HG03108 (cell line): ENCODE results near the gene ECI1.

Experiments
- ATAC-seq: cut with Tn5 transposase; IDR thresholded peaks from one replicate; pipeline ENCODE4 v1.9.1; 2021; ENCODE audit warnings: moderate library complexity; ENCODE audit not compliant: unreplicated experiment

The ECI1 gene

DNA sequence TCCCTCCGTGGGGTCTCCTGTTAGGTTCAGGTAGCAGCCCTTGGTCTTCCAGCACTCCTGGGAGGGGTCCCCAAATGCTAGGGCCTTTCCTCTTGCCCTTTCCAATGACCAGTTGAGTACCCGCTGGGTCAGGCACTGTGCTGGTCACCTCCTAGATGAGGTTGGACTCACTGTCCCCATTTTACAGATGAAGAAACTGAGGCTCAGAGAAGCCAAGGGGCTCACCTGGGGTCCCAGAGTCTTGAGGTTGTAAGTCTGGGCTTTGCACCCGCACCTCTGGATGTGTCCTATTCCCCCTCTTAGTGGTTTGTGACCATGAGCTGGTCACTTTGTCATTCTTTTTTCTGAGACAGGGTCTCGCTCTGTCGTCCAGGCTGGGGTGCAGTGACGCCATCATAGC is 53.6 kb downstream of the ECI1 start:
- ATAC-seq, result no peak

DNA sequence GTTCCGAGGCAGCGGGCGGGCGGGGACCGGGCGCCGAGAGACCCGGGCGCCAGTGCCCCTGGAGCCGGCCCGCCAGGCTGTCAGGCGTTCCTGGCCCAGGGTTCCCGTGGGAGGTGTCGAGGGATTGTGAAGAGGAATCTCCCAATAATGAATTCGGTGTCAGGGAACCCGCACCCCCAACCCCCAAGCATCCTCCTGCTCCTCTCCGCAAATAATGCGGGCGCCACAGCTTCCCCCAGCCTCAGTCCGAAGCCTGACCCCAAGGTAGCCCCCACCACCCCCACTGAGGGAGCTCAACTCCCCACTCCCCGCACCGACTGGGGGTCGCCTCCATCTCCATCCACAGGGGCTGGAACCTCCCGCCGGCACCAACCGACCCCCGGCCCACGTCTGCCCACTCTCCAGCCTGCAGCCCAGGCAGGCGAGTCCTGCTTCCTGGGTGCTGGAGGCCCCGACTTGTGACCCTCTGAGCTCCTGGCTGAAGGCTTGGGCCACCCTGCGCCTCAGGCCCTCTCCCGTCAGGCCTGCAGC is 54.3 kb downstream of the ECI1 start:
- no peak for ATAC-seq

DNA sequence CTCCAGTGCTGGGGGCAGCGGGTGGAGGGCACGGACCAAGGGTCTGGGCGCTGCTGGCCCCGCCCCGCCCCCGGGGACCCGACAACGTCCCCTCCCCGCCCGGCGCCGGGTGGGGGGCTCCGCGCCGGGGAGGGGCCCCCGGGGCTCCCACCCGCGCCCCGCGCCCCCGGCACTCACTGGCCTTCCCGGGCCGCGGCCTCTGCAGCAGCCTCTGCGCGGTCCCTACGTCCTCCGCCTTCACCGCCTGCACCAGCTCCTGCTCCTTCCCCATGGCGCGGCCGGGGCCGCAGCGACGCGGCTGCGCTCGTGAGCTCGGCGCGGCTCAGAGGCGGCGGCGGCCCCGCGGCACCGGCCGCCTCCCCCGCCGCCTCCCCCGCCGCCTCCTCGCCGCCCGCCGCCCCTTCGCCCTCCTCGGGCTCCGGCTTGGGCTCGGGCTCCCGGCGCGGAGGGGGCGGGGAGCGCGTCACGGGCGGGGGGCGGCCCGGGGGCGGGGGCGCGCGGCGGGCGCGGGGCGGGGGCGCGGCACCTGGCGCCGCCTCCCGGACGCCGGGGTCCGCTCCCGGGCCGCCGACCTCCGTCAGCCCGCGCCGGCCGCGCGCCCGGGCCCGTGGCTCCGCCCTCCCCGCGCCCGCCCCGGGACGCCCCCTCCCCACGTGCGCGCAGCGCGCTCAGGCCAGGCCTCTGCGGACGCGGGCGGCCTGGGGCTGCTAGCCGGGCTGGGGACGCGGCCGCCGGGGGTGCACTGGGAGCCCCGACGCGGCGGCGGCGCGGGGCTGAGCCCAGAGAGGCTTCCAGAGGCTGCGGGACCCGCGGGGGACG is 55.0 kb downstream of the ECI1 start, which contains the start of gene CASKIN1:
CASKIN1 (minus strand) TSS at position 444 of the 819 bp plus-strand sequence; CDS start at position 271, 173 bp downstream.
- no peak for ATAC-seq

DNA sequence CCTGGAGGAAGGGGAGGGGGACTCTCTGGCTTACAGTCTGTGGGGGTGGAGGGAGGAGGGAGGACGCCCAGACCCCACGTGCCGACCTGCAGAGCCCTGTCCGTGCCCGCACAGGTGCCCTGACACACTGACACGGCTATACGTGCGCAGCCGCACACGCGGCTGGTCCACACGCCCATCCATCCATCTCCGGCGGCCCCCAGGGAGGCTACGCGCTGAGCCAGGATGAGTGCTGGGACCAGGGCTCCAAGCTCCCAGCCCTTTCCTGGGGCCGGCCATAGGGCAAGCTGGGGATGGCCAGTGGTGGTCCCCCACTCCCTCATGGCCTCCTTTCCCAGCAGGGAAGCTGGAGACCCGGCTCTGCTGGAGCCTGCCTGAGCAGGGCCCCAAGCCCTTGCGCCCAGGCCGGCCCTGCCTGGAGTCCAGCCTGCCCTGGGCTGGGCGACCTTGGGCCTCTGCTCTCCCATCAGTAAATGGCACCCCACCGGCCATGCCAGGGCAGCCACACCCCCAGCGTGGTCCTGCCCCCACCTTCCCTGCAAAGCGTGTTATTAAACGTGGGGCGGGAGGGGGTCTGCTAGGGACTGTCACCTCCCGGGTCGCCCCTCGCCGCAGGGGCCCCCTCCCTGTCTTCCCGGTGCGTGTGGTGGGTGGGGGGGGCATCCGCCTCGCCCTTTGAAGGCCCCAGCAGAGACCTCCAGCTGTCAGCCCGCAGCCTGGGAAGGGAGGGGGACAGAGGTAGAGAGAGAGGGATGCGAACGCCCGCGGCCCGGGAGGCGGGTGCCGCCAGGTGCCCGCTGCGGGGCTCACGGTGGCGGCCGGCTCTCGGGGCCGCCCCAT is 55.8 kb downstream of the ECI1 start:
- no peak for ATAC-seq

DNA sequence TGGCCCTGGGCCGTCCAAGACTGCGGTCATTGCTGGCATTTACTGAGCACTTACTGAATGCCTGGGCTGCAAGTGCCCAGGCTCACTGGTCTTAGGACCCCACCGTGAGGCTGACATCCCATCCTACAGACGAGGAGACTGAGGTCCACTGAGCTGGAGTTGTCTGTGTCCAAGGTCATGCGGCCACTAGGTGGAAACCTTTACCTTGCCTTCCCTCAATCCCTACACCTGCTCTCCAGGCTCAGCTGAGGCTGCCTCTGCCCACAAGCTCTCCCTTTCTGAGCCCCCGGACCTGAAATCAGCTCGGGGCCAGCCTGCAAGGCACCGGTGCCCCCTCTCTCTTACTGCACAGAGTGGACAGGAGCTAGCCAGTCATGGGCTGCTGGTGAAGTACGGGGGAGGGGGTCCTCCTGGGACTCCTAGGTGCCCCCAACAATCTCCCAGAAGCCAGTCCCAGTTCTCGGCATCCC is 56.5 kb downstream of the ECI1 start:
- no peak for ATAC-seq

DNA sequence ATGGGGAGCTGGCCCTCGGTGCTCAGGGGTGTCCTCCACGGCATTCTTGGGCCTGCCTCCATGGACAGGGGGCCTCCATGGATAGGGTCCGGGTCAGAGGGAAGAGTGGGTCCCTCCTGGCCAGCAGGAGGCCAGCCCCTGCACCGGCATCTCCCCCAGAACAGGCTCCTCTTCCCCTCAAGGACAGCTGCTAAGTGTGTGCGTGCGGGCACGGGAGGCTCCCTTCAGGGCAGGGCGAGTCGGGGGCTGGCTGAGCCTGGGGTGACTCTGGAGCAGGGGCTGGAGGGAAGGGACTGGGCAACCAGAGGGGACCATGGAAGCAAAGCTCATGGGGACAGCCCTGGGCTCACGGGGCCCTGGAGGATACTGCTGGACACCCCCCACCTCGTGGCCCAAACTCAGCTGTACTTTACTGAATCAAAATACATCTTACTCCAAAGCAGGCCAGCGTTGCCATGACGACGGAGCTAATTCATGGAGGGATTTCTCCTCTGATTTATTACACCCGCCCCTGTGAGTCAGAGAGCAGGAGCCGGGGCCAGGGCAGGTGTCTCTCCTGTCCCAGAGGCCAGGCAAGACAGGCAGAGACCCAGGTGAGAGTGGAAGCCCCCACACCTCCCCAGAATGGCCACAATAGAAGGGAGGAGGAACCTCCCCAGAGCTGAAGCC is 57.1 kb downstream of the ECI1 start:
- ATAC-seq, result no peak

DNA sequence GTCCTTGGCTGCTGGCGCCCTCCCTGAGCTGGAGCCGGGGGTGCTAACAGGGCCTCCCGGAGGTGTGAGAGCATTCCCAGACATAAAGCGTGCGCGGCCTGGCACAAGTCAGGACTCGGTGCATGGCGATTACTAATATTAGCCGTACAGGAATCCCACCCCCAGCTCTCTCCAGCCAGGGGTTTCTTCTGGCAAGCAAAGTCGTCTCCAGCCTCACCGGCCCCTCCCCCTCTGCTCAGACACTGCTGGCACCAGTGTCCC is 60.0 kb downstream of the ECI1 start:
- ATAC-seq, result no peak

DNA sequence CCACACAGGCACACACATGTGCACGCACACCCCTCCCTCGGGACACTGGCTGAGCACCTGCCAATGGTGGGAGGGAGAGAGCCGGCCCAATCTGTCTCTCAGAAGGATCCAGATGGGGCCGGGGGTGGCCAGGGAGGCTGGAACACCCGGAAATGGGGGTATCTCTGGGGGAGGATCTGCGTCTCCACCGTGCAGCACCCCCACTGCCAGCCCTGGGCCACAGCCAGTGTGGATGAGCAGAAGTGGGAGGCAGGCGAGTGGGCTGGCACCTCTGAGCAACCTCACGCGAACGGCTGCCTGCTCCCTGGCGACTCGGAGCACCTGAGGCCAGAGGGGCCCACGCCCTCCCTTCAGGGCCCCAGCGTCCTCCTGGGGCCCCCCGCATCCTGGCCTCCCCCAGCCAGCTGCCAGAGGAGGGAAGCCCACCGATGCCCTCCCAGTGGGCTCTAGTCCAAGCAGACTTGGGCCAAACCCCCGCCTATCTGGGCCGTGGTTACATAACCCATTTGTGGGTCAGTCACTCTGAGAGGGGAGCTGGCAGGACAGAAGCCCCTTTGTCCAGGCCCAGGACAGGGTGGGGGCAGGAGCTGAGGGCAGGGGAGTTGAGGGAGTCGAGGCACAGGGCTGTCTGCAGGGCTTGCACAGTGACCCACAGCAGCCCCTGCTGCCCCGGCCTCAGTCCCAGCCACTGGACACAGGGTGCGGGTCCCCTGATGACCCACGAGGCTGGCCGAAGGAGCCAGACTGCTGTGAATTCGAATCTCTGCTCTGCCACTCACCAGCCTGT is 60.5 kb downstream of the ECI1 start:
- ATAC-seq, result no peak

DNA sequence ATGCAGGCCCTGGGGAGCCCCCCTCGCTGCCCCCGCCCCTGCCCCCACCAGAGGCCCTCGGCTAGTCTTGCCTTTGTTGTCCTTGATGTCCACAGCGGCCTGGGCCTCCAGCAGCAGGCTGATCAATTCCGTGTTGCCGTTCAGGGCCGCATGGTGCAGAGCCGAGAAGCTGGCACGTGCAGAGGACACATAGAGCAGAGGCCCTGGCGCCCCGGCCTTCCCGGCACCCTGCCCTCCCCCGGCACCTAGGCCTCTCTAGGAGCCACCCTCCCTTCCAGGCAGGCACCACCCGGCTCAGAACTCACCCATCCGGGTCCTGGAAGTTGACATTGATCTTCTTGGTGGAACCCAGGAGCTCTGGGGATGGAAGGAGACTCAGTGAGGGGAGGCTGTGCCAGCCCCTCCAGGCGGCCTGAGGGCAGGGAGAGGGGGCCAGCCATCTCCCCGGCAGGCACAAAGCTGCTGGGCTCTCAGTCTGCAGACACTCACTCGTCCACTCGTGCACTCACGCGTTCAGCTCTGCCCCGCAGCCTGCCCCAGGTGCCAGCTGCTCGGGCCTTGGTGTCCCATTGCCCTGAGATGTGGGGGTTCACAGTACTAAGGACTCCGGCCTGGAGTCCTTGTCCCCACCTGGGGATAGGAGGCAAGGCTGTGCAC is 61.3 kb downstream of the ECI1 start:
- ATAC-seq, result no peak
